Body of pancreas (tissue), 4 donors: ENCODE measurements around the gene MAVS.

Experiments
- CTCF ChIP-seq, 7 experiments: fragments of 450-650 bp in 4 of 7; fragments of 200-600 bp in 3 of 7; sonication (generic) in 3 of 7; IDR thresholded peaks; one replicate each; pipeline ENCODE4 v1.5.1; 2016 to 2019; ENCODE audit warnings: antibody characterized with exemption in 7 of 7
- POLR2A ChIP-seq, 3 donors: fragments of 450-650 bp; IDR thresholded peaks; one replicate each; pipeline ENCODE4 v1.6.1; 2016; ENCODE audit warnings: antibody characterized with exemption in 3 of 3, mild to moderate bottlenecking in 2 of 3

GRCh38 chr20:3890999-3891929, 44.6 kb downstream of the MAVS start:
- TF ChIP-seq POLR2A (IDR thresholded peaks at IDR 0.05) (no peak), CTCF (IDR thresholded peaks at IDR 0.05) (no peak)
